GM12878 (cell line): Measurements from ENCODE around the gene TPK1. TPM values are rescaled to one million over a fixed set of nuclear protein-coding genes. Genes with fewer than 3 reads are reported as not detected.

Experiments
- ATAC-seq: fragments of 200-7000 bp; cut with Tn5 transposase; 3 replicates; pipeline ENCODE4 v1.9.1; 2020; ENCODE audit warnings: mild to moderate bottlenecking, moderate library complexity
- BruUV-seq: library from RNA; stranded (reverse); fragments of 400-500 nt; replicated peaks from 2 replicates; lab custom pipeline; 2021; lab: Mats Ljungman, UMichigan
- CTCF ChIA-PET: fragments of 300-600 bp; sonication (Branson Sonifier 250); formaldehyde crosslinking; extraction: SDS; loops from one replicate; lab custom pipeline; 2021; ENCODE audit warnings: inconsistent platforms; lab: Yijun Ruan, JAX
- POLR2A ChIA-PET: fragments of 350-600 bp; formaldehyde crosslinking; extraction: SDS; loops from one replicate; lab custom pipeline; 2021; ENCODE audit warnings: inconsistent platforms; lab: Charles Lee
- RAD21 ChIA-PET: fragments of 300-600 bp; sonication (Branson Sonifier 250); formaldehyde crosslinking; loops from one replicate; lab custom pipeline; 2023; ENCODE audit warnings: antibody characterized with exemption; ENCODE audit not compliant: unreplicated experiment; lab: Charles Lee
- SMC1A ChIA-PET: fragments of 300-600 bp; sonication (Branson Sonifier 250); formaldehyde crosslinking; loops from one replicate; lab custom pipeline; 2023; ENCODE audit not compliant: unreplicated experiment, uncharacterized antibody; lab: Charles Lee
- DNase-seq: peaks from one replicate; pipeline ENCODE4 v3.0.0-alpha.2; 2011; ENCODE audit warnings: low read depth, low spot score
- FAIRE-seq: peaks from 3 replicates; lab custom pipeline; 2011; peaks lifted over from hg19 to GRCh38; lab: Jason Lieb, UNC
- H2AFZ ChIP-seq: 2 replicates; pipeline ENCODE4 v1.6.0; 2011; ENCODE audit warnings: low read depth, low read length, control low read depth; ENCODE audit not compliant: control insufficient read depth
- H3K27ac ChIP-seq: 2 replicates; pipeline ENCODE4 v1.5.1; 2011; ENCODE audit warnings: control low read depth; ENCODE audit not compliant: control insufficient read depth, insufficient read depth
- H3K27me3 ChIP-seq, 2 experiments: replicated peaks in 1 of 2; 2 replicates each; pipeline versions ENCODE4 v1.6.0 to v1.6.1; 2011; ENCODE audit warnings: low read length in 1 of 2; ENCODE audit not compliant: control insufficient read depth in 2 of 2, insufficient read depth in 2 of 2
- H3K36me3 ChIP-seq, 2 experiments: 2 replicates each; pipeline ENCODE4 v1.5.1; 2011; ENCODE audit warnings: low read length in 1 of 2; ENCODE audit not compliant: control insufficient read depth in 2 of 2, insufficient read depth in 2 of 2
- H3K4me1 ChIP-seq: 2 replicates; pipeline ENCODE4 v1.6.1; 2011; ENCODE audit warnings: mild to moderate bottlenecking, low read length, moderate library complexity, mixed read lengths; ENCODE audit not compliant: control insufficient read depth, insufficient read depth
- H3K4me2 ChIP-seq: 2 replicates; pipeline ENCODE4 v1.6.0; 2011; ENCODE audit warnings: control low read depth; ENCODE audit not compliant: control insufficient read depth, insufficient read depth
- H3K4me3 ChIP-seq: fragments of 200-600 bp; sonication (generic); 2 replicates; pipeline ENCODE4 v1.5.1; 2016
- H3K79me2 ChIP-seq: 2 replicates; pipeline ENCODE4 v1.6.0; 2011; ENCODE audit warnings: low read length; ENCODE audit not compliant: control insufficient read depth, insufficient read depth
- H3K9ac ChIP-seq: 2 replicates; pipeline ENCODE4 v1.8.0; 2011; ENCODE audit warnings: low read length, control low read depth, mixed read lengths; ENCODE audit not compliant: control insufficient read depth, insufficient read depth
- H3K9me3 ChIP-seq: replicated peaks from 3 replicates; pipeline ENCODE4 v1.5.1; 2011; ENCODE audit warnings: mild to moderate bottlenecking, low read length; ENCODE audit not compliant: control insufficient read depth, insufficient read depth
- H4K20me1 ChIP-seq: 2 replicates; pipeline ENCODE4 v1.6.0; 2011; ENCODE audit not compliant: control insufficient read depth, insufficient read depth
- KAT2A ChIP-seq: conservative IDR thresholded peaks from 2 replicates; pipeline ENCODE4 v1.6.1; 2011; ENCODE audit warnings: low read depth, low read length; ENCODE audit not compliant: control insufficient read depth
- MTA2 ChIP-seq: fragments of 450-650 bp; IDR thresholded peaks from 2 replicates; pipeline ENCODE4 v1.6.1; 2016; ENCODE audit warnings: low read depth, mild to moderate bottlenecking, moderate library complexity
- MYB ChIP-seq: fragments of 150-350 bp; IDR thresholded peaks from 2 replicates; pipeline ENCODE4 v1.6.1; 2014; ENCODE audit warnings: mild to moderate bottlenecking, low read depth, low read length, borderline replicate concordance
- NFYB ChIP-seq: IDR thresholded peaks from 2 replicates; pipeline ENCODE4 v1.6.1; 2011; ENCODE audit warnings: low read depth, mild to moderate bottlenecking, low read length, improper control_type of control experiment, moderate library complexity; ENCODE audit not compliant: insufficient read depth
- NRF1 ChIP-seq: conservative IDR thresholded peaks from 2 replicates; pipeline ENCODE4 v1.6.1; 2011; ENCODE audit warnings: mild to moderate bottlenecking, low read depth, low read length, improper control_type of control experiment
- TCF12 ChIP-seq: IDR thresholded peaks from 2 replicates; pipeline ENCODE4 v1.6.1; 2011; ENCODE audit warnings: low read depth, mild to moderate bottlenecking, low read length
- WGBS: methylation state at CpG from one replicate; pipeline ENCODE4 v1.1.6; 2016; ENCODE audit warnings: low lambda C conversion rate; ENCODE audit not compliant: insufficient replicate concordance, insufficient coverage; ENCODE audit errors: missing lambda C conversion rate; 5-methylcytosine and 5-hydroxymethylcytosine counted together
- in situ Hi-C: fragments of 300-500 bp; cut with MboI; formaldehyde crosslinking; loops from 9 replicates; pipeline ENCODE4 v1.14.3; 2018; ENCODE audit warnings: mixed read lengths
- intact Hi-C: fragments of 100-400 bp; cut with micrococcal nuclease; formaldehyde crosslinking; loops from one replicate; pipeline ENCODE4 v1.14.2; 2022; ENCODE audit not compliant: unreplicated experiment
- polyA plus RNA-seq, 11 experiments: library from polyadenylated mRNA; depleted of rRNA in 4 of 11; unstranded in 6 of 11; stranded (reverse) in 5 of 11; fragments of >200 nt; fragmentation: Nextera tagmentation in 4 of 11; fragmentation: Illumina TruSeq in 1 of 11; extraction: Ambion mirVana in 4 of 11; extraction: Trizol in 1 of 11; gene quantifications; 1 replicate in 1 of 11; 2 replicates in 10 of 11; pipeline versions ENCODE4 v1.2.1 to v1.2.3, GENCODE V29; 2011 to 2016; ENCODE audit warnings: inconsistent platforms in 2 of 11, missing spikeins in 2 of 11, low read depth in 1 of 11
- total RNA-seq, 4 experiments: library from RNA; depleted of rRNA in 3 of 4; stranded (reverse); fragments of >200 nt in 3 of 4; fragmentation: Illumina TruSeq in 1 of 4; extraction: Trizol in 1 of 4; gene quantifications; 2 replicates each; pipeline versions ENCODE4 v1.2.1 to v1.2.3, GENCODE V29; 2013 to 2021
- TF ChIP-seq, protein P1 (sequence below): IDR thresholded peaks from 2 replicates; pipeline ENCODE4 v1.6.1; 2012; ENCODE audit warnings: mild to moderate bottlenecking, low read depth, low read length
- TF ChIP-seq, protein P2 (sequence below): fragments of 450-650 bp; IDR thresholded peaks from 2 replicates; pipeline ENCODE4 v1.6.1; 2018; ENCODE audit warnings: mild to moderate bottlenecking, low read depth, moderate library complexity; ENCODE audit not compliant: partially characterized antibody

Gene TPK1
- total and polyA plus RNA-seq, 10 of the 15 experiments (the other 5 are each of a cell fraction or from before 2014, with no cell fraction given) = 7.1 to 19.0 (median 9.3) TPM

DNA sequence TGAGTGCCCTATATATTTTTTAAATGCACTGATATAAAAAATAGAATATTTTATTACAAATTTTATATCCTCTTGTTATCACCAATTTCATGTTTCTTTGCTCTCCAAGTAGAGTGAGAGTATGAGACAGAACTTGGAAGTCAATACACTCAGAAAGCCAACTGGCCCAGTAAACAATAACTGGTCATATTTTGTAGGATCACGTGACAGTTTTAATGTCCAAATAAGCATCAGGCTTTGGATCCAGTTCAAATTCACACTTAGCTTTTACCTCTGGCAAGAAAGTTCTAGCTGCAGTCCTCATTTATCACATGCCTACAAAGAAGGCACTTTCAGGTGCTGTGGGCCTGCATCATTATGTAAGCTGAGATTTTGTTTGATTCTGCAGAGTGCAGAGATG, 21.6 kb upstream of the TPK1 start:
- in situ Hi-C loops = no loop called here
- no peak for FAIRE-seq
- TF ChIP-seq NRF1 (no peak), KAT2A (no peak), MTA2 (no peak), MYB (no peak), NFYB (no peak), TCF12 (no peak)
- TF ChIP-seq, protein P1, sequence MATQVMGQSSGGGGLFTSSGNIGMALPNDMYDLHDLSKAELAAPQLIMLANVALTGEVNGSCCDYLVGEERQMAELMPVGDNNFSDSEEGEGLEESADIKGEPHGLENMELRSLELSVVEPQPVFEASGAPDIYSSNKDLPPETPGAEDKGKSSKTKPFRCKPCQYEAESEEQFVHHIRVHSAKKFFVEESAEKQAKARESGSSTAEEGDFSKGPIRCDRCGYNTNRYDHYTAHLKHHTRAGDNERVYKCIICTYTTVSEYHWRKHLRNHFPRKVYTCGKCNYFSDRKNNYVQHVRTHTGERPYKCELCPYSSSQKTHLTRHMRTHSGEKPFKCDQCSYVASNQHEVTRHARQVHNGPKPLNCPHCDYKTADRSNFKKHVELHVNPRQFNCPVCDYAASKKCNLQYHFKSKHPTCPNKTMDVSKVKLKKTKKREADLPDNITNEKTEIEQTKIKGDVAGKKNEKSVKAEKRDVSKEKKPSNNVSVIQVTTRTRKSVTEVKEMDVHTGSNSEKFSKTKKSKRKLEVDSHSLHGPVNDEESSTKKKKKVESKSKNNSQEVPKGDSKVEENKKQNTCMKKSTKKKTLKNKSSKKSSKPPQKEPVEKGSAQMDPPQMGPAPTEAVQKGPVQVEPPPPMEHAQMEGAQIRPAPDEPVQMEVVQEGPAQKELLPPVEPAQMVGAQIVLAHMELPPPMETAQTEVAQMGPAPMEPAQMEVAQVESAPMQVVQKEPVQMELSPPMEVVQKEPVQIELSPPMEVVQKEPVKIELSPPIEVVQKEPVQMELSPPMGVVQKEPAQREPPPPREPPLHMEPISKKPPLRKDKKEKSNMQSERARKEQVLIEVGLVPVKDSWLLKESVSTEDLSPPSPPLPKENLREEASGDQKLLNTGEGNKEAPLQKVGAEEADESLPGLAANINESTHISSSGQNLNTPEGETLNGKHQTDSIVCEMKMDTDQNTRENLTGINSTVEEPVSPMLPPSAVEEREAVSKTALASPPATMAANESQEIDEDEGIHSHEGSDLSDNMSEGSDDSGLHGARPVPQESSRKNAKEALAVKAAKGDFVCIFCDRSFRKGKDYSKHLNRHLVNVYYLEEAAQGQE = no peak
- TF ChIP-seq, protein P2, sequence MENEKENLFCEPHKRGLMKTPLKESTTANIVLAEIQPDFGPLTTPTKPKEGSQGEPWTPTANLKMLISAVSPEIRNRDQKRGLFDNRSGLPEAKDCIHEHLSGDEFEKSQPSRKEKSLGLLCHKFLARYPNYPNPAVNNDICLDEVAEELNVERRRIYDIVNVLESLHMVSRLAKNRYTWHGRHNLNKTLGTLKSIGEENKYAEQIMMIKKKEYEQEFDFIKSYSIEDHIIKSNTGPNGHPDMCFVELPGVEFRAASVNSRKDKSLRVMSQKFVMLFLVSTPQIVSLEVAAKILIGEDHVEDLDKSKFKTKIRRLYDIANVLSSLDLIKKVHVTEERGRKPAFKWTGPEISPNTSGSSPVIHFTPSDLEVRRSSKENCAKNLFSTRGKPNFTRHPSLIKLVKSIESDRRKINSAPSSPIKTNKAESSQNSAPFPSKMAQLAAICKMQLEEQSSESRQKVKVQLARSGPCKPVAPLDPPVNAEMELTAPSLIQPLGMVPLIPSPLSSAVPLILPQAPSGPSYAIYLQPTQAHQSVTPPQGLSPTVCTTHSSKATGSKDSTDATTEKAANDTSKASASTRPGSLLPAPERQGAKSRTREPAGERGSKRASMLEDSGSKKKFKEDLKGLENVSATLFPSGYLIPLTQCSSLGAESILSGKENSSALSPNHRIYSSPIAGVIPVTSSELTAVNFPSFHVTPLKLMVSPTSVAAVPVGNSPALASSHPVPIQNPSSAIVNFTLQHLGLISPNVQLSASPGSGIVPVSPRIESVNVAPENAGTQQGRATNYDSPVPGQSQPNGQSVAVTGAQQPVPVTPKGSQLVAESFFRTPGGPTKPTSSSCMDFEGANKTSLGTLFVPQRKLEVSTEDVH = no peak
- H3K36me3 ChIP-seq = no peaks in the 10 kb centered on the region
- no TSS peak for BruUV-seq
- H3K27ac ChIP-seq = no peak overlapping the region
- no peak overlapping the region for H3K9ac ChIP-seq
- H2AFZ ChIP-seq = no peak overlapping the region
- H3K4me1 ChIP-seq = no peaks in the 10 kb centered on the region
- H3K79me2 ChIP-seq = no peaks in the 10 kb centered on the region
- WGBS = 94% methylated on average over 1 of the region's 1 CpG
- no peak for DNase-seq
- no peaks in the 10 kb centered on the region for H3K27me3 ChIP-seq
- ChIA-PET CTCF (interaction anchor here (0.8 kb wide), 1 partner anchor 1233 kb away, joined by 3 read pairs; no protein-coding TSS in a partner anchor), SMC1A (interaction anchor here (2.6 kb wide), 1 partner anchor 21 kb away, joined by 9 read pairs; the partner anchor contains the start of gene TPK1), RAD21 (no interaction called here), POLR2A (no interaction called here)
- H3K4me3 ChIP-seq = no peak overlapping the region
- ATAC-seq = no peak
- intact Hi-C loops = loop anchor here (5.0 kb wide), 1 partner anchor 1235 kb away; no protein-coding TSS in a partner anchor
- no peaks in the 10 kb centered on the region for H4K20me1 ChIP-seq
- H3K9me3 ChIP-seq = no peaks in the 10 kb centered on the region
- no peak overlapping the region for H3K4me2 ChIP-seq
